Measurements from ENCODE around the gene MS4A2.
"Not testable (repeated sequence)": the region's sequence is repeated elsewhere in the genome, so short reads cannot be mapped to it uniquely, and the experiment has no call there.

DNA sequence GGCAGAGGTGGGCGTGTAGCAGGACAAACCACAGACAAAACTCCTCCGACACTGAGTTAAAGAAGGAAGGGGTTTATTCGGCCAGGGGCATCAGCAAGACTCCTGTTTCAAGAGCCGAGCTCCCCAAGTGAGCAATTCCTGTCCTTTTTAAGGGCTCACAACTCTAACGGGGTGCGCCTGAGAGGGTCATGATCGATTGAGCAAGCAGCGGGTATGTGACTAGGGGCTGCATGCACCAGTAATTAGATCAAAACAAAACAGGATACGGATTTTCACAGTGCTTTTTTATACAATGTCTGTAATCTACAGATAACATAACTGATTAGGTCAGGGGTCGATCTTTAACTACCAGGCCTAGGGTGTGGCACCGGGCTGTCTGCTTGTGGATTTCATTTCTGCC is 12.9 kb downstream of the MS4A2 start:
- TF ChIP-seq, protein P1, sequence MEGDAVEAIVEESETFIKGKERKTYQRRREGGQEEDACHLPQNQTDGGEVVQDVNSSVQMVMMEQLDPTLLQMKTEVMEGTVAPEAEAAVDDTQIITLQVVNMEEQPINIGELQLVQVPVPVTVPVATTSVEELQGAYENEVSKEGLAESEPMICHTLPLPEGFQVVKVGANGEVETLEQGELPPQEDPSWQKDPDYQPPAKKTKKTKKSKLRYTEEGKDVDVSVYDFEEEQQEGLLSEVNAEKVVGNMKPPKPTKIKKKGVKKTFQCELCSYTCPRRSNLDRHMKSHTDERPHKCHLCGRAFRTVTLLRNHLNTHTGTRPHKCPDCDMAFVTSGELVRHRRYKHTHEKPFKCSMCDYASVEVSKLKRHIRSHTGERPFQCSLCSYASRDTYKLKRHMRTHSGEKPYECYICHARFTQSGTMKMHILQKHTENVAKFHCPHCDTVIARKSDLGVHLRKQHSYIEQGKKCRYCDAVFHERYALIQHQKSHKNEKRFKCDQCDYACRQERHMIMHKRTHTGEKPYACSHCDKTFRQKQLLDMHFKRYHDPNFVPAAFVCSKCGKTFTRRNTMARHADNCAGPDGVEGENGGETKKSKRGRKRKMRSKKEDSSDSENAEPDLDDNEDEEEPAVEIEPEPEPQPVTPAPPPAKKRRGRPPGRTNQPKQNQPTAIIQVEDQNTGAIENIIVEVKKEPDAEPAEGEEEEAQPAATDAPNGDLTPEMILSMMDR (IDR thresholded peaks at IDR 0.05): not testable (repeated sequence)
- TF ChIP-seq POLR2AphosphoS5 (IDR thresholded peaks at IDR 0.05; ENCODE audit: low read depth, low read length): not testable (repeated sequence)

Data from Panc1 (cell line).